GM23338 (cell line): ENCODE measurements around the gene MAP1LC3B2. TPM values are rescaled to one million over a fixed set of nuclear protein-coding genes. Genes with fewer than 3 reads are reported as not detected.

ENCODE experiments used
- ATAC-seq: fragments of 200-7000 bp; cut with Tn5 transposase; 3 replicates; pipeline ENCODE4 v1.9.1; 2020
- DNase-seq: peaks from one replicate; pipeline ENCODE4 v3.0.0-alpha.2; 2015; ENCODE audit warnings: low spot score
- H2AFZ ChIP-seq: fragments of 200-600 bp; sonication (generic); 2 replicates; pipeline ENCODE4 v1.8.0; 2016; ENCODE audit warnings: antibody characterized with exemption, mild to moderate bottlenecking, moderate library complexity
- H3F3A ChIP-seq: fragments of 200-600 bp; sonication (generic); replicated peaks from 2 replicates; pipeline ENCODE4 v1.8.0; 2017; ENCODE audit warnings: antibody characterized with exemption, mixed run types, low read depth
- H3K27ac ChIP-seq: fragments of 200-600 bp; sonication (generic); 2 replicates; pipeline ENCODE4 v1.6.1; 2016; ENCODE audit warnings: low read depth
- H3K27me3 ChIP-seq: fragments of 200-600 bp; sonication (generic); 2 replicates; pipeline ENCODE4 v1.8.0; 2016; ENCODE audit warnings: mild to moderate bottlenecking, mixed run types, moderate library complexity; ENCODE audit not compliant: insufficient read depth
- H3K36me3 ChIP-seq: fragments of 200-600 bp; sonication (generic); 2 replicates; pipeline ENCODE4 v1.8.0; 2016; ENCODE audit warnings: mild to moderate bottlenecking; ENCODE audit not compliant: insufficient read depth
- H3K4me1 ChIP-seq: fragments of 200-600 bp; sonication (generic); 2 replicates; pipeline ENCODE4 v1.8.0; 2016; ENCODE audit warnings: mild to moderate bottlenecking, moderate library complexity; ENCODE audit not compliant: insufficient read depth
- H3K4me2 ChIP-seq: fragments of 200-600 bp; sonication (generic); 2 replicates; pipeline ENCODE4 v1.7.1; 2017; ENCODE audit warnings: mixed run types
- H3K4me3 ChIP-seq: fragments of 200-600 bp; sonication (generic); 2 replicates; pipeline ENCODE4 v1.6.1; 2016; ENCODE audit warnings: mixed run types
- H3K79me2 ChIP-seq: fragments of 200-600 bp; sonication (generic); replicated peaks from 2 replicates; pipeline ENCODE4 v1.8.0; 2017; ENCODE audit warnings: mild to moderate bottlenecking; ENCODE audit not compliant: insufficient read depth
- H3K9me2 ChIP-seq: fragments of 200-600 bp; sonication (generic); 2 replicates; pipeline ENCODE4 v1.8.0; 2017; ENCODE audit not compliant: insufficient read depth
- H4K20me1 ChIP-seq: fragments of 200-600 bp; sonication (generic); replicated peaks from 2 replicates; pipeline ENCODE4 v1.8.0; 2017; ENCODE audit warnings: mild to moderate bottlenecking; ENCODE audit not compliant: insufficient read depth
- H3K27ac Mint-ChIP-seq: 2 replicates; pipeline ENCODE4 v1.8.0; 2020; ENCODE audit warnings: inconsistent platforms, mild to moderate bottlenecking, moderate library complexity, mixed read lengths
- H3K27me3 Mint-ChIP-seq: 3 replicates; pipeline ENCODE4 v1.8.0; 2022; ENCODE audit warnings: low read depth, mild to moderate bottlenecking, moderate library complexity, mixed read lengths, inconsistent platforms; ENCODE audit not compliant: insufficient read depth, poor library complexity
- H3K36me3 Mint-ChIP-seq: 3 replicates; pipeline ENCODE4 v1.8.0; 2021; ENCODE audit warnings: low read depth, mild to moderate bottlenecking, inconsistent platforms, moderate library complexity, mixed read lengths
- H3K4me1 Mint-ChIP-seq: 3 replicates; pipeline ENCODE4 v1.8.0; 2020; ENCODE audit warnings: mild to moderate bottlenecking, inconsistent platforms, mixed read lengths
- H3K4me3 Mint-ChIP-seq: 3 replicates; pipeline ENCODE4 v1.8.0; 2021; ENCODE audit warnings: moderate library complexity, mild to moderate bottlenecking, inconsistent platforms, mixed read lengths
- H3K9me3 Mint-ChIP-seq: 3 replicates; pipeline ENCODE4 v1.8.0; 2020; ENCODE audit warnings: moderate library complexity, mild to moderate bottlenecking, inconsistent platforms, mixed read lengths
- CTCF ChIP-seq, 2 experiments: fragments of 200-600 bp in 1 of 2; sonication (generic) in 1 of 2; conservative IDR thresholded peaks; 2 replicates each; pipeline versions ENCODE4 v1.5.1 to v1.6.1; 2016 to 2017; ENCODE audit warnings: antibody characterized with exemption in 2 of 2, low read depth in 2 of 2, mild to moderate bottlenecking in 2 of 2, moderate library complexity in 1 of 2
- EZH2 ChIP-seq: fragments of 200-600 bp; sonication (generic); IDR thresholded peaks from one replicate; pipeline ENCODE4 v1.8.0; 2017; ENCODE audit warnings: antibody characterized with exemption, mild to moderate bottlenecking, low read depth; ENCODE audit not compliant: unreplicated experiment
- EZH2phosphoT487 ChIP-seq: fragments of 200-600 bp; sonication (generic); IDR thresholded peaks from one replicate; pipeline ENCODE4 v1.8.1; 2018; ENCODE audit warnings: antibody characterized with exemption; ENCODE audit not compliant: unreplicated experiment
- JUNB ChIP-seq: IDR thresholded peaks from one replicate; pipeline ENCODE4 v1.6.1; 2016; ENCODE audit warnings: antibody characterized with exemption; ENCODE audit not compliant: unreplicated experiment
- NANOG ChIP-seq: IDR thresholded peaks from 2 replicates; pipeline ENCODE4 v1.6.1; 2016; ENCODE audit warnings: antibody characterized with exemption, borderline replicate concordance
- ZNF114 ChIP-seq: fragments of 250-450 bp; sonication (Bioruptor Pico); IDR thresholded peaks from 2 replicates; pipeline ENCODE4 v1.5.0; 2020; ENCODE audit warnings: mild to moderate bottlenecking, moderate library complexity
- ZNF331 ChIP-seq: fragments of 250-450 bp; sonication (Bioruptor Pico); IDR thresholded peaks from 2 replicates; pipeline ENCODE4 v1.5.0; 2020; ENCODE audit warnings: low read depth, mild to moderate bottlenecking, moderate library complexity
- polyA plus RNA-seq: library from polyadenylated mRNA; unstranded; fragments of >200 nt; fragmentation: Nextera tagmentation; extraction: Ambion mirVana; gene quantifications from 2 replicates; pipeline ENCODE4 v1.2.1, GENCODE V29; 2016
- total RNA-seq: library from RNA; depleted of rRNA; stranded (reverse); fragments of >200 nt; shearing (Covaris generic); gene quantifications from 2 replicates; pipeline ENCODE4 v1.2.3, GENCODE V29; 2014
- TF ChIP-seq, protein P1 (sequence below): fragments of 250-450 bp; sonication (Bioruptor Pico); IDR thresholded peaks from 2 replicates; pipeline ENCODE4 v1.5.0; 2020; ENCODE audit warnings: mild to moderate bottlenecking, moderate library complexity
- TF ChIP-seq, protein P2 (sequence below): IDR thresholded peaks from one replicate; pipeline ENCODE4 v1.6.1; 2018; ENCODE audit warnings: antibody characterized with exemption; ENCODE audit not compliant: unreplicated experiment

Gene MAP1LC3B2
- total and polyA plus RNA-seq, 2 experiments from 2014 or later = 1.3 to 6.7 TPM

DNA sequence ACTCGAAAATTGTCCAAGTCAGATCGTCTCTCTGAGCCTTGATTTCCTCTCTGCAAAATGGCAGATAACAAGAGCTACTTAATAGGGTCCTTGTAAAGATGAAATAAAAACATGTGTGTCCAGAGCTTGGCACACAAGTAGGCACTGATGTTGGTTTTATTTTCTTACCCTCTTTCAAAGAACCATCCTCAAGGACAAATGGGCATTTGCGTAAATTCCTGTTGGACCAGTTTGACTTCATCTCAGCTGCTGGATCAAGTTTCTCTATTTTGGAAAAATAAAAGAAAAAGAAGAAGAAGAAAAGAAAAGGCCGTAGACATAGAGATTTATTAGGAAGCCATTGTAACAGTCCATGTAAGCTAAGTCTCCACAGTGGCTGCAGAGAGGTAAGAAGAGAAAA is 47.2 kb downstream of the MAP1LC3B2 start:
- H3K4me3 Mint-ChIP-seq = no peak overlapping the region; the same call in 2 of the 3 replicates
- peaks cover 11% of the 10 kb centered on the region for H3K36me3 Mint-ChIP-seq
- peaks cover 15% of the 10 kb centered on the region for H3K9me3 Mint-ChIP-seq
- no peak overlapping the region for H3K4me3 ChIP-seq
- H3K4me1 ChIP-seq = peaks cover 33% of the 10 kb centered on the region
- peaks cover 4% of the 10 kb centered on the region for H3K27me3 Mint-ChIP-seq
- H3K36me3 ChIP-seq = no peaks in the 10 kb centered on the region
- 0 out of 2 replicates have a peak overlapping the region, but pooled peaks have one; percentile 11 for H3K4me2 ChIP-seq
- no peaks in the 10 kb centered on the region for H3K27me3 ChIP-seq
- TF ChIP-seq, protein P1, sequence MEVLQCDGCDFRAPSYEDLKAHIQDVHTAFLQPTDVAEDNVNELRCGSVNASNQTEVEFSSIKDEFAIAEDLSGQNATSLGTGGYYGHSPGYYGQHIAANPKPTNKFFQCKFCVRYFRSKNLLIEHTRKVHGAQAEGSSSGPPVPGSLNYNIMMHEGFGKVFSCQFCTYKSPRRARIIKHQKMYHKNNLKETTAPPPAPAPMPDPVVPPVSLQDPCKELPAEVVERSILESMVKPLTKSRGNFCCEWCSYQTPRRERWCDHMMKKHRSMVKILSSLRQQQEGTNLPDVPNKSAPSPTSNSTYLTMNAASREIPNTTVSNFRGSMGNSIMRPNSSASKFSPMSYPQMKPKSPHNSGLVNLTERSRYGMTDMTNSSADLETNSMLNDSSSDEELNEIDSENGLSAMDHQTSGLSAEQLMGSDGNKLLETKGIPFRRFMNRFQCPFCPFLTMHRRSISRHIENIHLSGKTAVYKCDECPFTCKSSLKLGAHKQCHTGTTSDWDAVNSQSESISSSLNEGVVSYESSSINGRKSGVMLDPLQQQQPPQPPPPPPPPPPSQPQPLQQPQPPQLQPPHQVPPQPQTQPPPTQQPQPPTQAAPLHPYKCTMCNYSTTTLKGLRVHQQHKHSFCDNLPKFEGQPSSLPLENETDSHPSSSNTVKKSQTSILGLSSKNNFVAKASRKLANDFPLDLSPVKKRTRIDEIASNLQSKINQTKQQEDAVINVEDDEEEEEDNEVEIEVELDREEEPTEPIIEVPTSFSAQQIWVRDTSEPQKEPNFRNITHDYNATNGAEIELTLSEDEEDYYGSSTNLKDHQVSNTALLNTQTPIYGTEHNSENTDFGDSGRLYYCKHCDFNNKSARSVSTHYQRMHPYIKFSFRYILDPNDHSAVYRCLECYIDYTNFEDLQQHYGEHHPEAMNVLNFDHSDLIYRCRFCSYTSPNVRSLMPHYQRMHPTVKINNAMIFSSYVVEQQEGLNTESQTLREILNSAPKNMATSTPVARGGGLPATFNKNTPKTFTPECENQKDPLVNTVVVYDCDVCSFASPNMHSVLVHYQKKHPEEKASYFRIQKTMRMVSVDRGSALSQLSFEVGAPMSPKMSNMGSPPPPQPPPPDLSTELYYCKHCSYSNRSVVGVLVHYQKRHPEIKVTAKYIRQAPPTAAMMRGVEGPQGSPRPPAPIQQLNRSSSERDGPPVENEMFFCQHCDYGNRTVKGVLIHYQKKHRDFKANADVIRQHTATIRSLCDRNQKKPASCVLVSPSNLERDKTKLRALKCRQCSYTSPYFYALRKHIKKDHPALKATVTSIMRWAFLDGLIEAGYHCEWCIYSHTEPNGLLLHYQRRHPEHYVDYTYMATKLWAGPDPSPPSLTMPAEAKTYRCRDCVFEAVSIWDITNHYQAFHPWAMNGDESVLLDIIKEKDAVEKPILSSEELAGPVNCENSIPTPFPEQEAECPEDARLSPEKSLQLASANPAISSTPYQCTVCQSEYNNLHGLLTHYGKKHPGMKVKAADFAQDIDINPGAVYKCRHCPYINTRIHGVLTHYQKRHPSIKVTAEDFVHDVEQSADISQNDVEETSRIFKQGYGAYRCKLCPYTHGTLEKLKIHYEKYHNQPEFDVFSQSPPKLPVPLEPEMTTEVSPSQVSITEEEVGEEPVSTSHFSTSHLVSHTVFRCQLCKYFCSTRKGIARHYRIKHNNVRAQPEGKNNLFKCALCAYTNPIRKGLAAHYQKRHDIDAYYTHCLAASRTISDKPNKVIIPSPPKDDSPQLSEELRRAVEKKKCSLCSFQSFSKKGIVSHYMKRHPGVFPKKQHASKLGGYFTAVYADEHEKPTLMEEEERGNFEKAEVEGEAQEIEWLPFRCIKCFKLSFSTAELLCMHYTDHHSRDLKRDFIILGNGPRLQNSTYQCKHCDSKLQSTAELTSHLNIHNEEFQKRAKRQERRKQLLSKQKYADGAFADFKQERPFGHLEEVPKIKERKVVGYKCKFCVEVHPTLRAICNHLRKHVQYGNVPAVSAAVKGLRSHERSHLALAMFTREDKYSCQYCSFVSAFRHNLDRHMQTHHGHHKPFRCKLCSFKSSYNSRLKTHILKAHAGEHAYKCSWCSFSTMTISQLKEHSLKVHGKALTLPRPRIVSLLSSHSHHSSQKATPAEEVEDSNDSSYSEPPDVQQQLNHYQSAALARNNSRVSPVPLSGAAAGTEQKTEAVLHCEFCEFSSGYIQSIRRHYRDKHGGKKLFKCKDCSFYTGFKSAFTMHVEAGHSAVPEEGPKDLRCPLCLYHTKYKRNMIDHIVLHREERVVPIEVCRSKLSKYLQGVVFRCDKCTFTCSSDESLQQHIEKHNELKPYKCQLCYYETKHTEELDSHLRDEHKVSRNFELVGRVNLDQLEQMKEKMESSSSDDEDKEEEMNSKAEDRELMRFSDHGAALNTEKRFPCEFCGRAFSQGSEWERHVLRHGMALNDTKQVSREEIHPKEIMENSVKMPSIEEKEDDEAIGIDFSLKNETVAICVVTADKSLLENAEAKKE = no peak
- TF ChIP-seq, protein P2, sequence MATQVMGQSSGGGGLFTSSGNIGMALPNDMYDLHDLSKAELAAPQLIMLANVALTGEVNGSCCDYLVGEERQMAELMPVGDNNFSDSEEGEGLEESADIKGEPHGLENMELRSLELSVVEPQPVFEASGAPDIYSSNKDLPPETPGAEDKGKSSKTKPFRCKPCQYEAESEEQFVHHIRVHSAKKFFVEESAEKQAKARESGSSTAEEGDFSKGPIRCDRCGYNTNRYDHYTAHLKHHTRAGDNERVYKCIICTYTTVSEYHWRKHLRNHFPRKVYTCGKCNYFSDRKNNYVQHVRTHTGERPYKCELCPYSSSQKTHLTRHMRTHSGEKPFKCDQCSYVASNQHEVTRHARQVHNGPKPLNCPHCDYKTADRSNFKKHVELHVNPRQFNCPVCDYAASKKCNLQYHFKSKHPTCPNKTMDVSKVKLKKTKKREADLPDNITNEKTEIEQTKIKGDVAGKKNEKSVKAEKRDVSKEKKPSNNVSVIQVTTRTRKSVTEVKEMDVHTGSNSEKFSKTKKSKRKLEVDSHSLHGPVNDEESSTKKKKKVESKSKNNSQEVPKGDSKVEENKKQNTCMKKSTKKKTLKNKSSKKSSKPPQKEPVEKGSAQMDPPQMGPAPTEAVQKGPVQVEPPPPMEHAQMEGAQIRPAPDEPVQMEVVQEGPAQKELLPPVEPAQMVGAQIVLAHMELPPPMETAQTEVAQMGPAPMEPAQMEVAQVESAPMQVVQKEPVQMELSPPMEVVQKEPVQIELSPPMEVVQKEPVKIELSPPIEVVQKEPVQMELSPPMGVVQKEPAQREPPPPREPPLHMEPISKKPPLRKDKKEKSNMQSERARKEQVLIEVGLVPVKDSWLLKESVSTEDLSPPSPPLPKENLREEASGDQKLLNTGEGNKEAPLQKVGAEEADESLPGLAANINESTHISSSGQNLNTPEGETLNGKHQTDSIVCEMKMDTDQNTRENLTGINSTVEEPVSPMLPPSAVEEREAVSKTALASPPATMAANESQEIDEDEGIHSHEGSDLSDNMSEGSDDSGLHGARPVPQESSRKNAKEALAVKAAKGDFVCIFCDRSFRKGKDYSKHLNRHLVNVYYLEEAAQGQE = no peak
- TF ChIP-seq EZH2 = no peak
- TF ChIP-seq ZNF114 (CRISPR knock-in tag) = no peak
- no peak for TF ChIP-seq EZH2phosphoT487
- TF ChIP-seq JUNB = no peak
- no peak for TF ChIP-seq NANOG
- no peak for TF ChIP-seq CTCF (conservative IDR thresholded peaks at IDR 0.05; ENCODE audit: low read depth in 2 of 2)
- TF ChIP-seq ZNF331 (CRISPR knock-in tag) = no peak
- peaks cover 42% of the 10 kb centered on the region for H3K4me1 Mint-ChIP-seq
- no peaks in the 10 kb centered on the region for H4K20me1 ChIP-seq
- DNase-seq = no peak
- no peaks in the 10 kb centered on the region for H3K9me2 ChIP-seq
- ATAC-seq = no peak
- H3K27ac Mint-ChIP-seq = no peak overlapping the region
- no peak overlapping the region for H2AFZ ChIP-seq
- H3K27ac ChIP-seq = no peak overlapping the region
- H3K79me2 ChIP-seq = no peaks in the 10 kb centered on the region
- no peaks in the 10 kb centered on the region for H3F3A ChIP-seq
